Left ventricle myocardium superior (tissue), 1 donor: ENCODE results near the gene CELA3B. TPM values are rescaled to one million over a fixed set of nuclear protein-coding genes. Genes with fewer than 3 reads are reported as not detected.
A peak's percentile ranks its signal among the peaks of the same experiment; 100 is the strongest.
"Not testable (repeated sequence)": the region's sequence is repeated elsewhere in the genome, so short reads cannot be mapped to it uniquely, and the experiment has no call there.

Source experiments
- ATAC-seq: fragments of 200-7000 bp; cut with Tn5 transposase; one replicate; pipeline ENCODE4 v1.9.1; 2020; ENCODE audit warnings: mild to moderate bottlenecking, moderate library complexity
- DNase-seq: peaks from one replicate; pipeline ENCODE4 v3.0.0-alpha.2; 2020
- intact Hi-C: fragments of 100-400 bp; cut with micrococcal nuclease; formaldehyde crosslinking; loops from one replicate; pipeline ENCODE4 v1.11.0; 2022
- long read RNA-seq: library from polyadenylated mRNA; unstranded; transcript quantifications from one replicate; pipeline ENCODE4 v2.0.0, GENCODE V29; 2021
- total RNA-seq: library from RNA; stranded (reverse); fragmentation: NEBNext Ultra II Directional; extraction: Animal tissue kit (Norgen Biotek cat#: 25700); gene quantifications from one replicate; pipeline ENCODE4 v1.2.1, GENCODE V29; 2021
- donor health status: DM: no; HTN: yes; CAD: no; lungs with severe emphysema.

CELA3B gene, protein sequence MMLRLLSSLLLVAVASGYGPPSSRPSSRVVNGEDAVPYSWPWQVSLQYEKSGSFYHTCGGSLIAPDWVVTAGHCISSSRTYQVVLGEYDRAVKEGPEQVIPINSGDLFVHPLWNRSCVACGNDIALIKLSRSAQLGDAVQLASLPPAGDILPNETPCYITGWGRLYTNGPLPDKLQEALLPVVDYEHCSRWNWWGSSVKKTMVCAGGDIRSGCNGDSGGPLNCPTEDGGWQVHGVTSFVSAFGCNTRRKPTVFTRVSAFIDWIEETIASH
- total RNA-seq = not detected
- long read RNA-seq = 0 reads

DNA sequence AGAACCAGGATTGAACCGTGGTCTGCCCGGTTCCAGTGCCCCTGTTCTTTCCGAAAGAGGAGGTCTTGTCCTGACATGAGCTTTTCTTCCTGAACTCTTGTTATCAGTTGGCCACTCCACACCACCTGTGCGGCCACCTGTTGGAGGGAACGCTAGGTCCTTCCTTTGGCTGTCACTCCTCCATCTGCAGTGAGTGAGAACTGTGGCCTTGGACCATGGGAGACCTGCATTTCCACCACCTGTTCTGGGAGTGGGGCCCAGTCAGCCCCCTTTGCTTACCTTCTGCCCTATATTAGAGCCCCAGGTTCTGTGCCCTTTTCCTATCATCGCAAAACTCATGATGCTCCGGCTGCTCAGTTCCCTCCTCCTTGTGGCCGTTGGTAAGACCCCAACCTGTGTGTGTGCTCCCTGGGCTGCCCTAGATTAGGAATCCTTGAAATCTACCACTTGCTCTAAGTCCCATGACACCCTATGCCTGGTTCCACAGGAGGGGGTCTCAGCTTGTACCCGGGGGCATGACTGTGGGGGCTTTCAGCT, at the start of gene CELA3B:
TSS of gene CELA3B (plus strand) at position 320 of the 537 bp plus-strand sequence. CDS start at position 338, 18 bp downstream.
- DNase-seq, ATAC-seq: not testable (repeated sequence)

DNA sequence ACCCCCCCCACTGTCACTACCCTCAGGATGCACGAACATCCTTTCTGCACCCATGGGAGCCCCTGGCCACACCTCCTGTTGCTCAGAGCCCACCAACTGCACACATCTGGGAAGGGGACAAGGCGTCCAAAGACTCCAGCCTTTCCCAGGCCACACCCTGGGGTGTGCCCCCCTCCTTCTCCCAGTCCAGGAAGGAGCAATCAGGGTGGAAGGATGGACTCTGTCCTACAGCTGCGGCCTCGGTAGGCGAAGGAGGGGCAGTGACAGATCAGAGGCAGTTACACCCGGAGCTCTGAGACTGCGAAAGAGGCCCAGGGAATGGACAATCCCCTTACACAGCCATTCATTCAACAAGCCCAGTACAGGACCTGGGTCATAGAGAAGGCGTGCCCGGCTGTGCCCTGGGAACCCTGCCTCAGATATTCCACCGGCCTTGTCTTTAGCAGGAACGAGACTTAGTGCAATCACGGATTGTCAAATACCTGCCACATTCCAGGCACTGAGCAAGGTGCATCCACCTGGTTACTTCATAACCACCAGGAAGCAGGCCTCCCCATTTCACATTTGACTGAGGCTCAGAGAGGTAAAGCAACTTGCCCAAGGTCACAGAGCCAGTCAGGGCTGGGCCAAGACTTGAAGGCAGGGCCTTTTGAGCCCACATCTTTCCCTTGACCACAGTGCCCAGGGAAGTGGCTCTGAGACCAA, 49.1 kb upstream of the CELA3B start:
- intact Hi-C loops = no loop called here
- DNase-seq = peak; percentile 85

More for the DNA sequence above, at the start of gene CELA3B:
- intact Hi-C loops = not testable (repeated sequence)

DNA sequence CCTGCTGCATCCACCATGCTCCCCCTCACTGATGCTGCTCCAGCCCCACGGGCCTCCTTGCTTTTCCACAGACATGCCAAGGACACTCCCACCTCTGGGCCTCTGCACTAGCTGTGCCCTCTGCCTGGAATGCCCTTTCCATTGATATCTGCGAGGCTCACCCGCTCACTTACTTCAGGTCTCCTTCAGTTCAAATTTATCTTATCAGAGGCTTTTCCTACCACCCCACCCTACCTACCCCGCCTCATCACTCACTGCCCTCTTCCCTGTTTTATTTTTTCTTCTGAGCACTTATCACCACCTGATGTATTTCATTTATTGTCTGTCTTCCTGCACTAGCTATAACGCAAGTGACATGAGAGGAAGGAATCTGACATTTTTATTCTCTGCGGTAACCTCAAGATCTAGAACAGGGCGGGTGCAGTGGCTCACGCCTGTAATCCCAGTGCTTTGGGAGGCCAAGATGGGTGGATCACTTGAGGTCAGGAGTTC, 46.7 kb upstream of the CELA3B start:
- intact Hi-C loops = no loop called here
- ATAC-seq (no peak), DNase-seq (no peak)

More for the DNA sequence above, 49.1 kb upstream of the CELA3B start:
- ATAC-seq = peak; percentile 63

DNA sequence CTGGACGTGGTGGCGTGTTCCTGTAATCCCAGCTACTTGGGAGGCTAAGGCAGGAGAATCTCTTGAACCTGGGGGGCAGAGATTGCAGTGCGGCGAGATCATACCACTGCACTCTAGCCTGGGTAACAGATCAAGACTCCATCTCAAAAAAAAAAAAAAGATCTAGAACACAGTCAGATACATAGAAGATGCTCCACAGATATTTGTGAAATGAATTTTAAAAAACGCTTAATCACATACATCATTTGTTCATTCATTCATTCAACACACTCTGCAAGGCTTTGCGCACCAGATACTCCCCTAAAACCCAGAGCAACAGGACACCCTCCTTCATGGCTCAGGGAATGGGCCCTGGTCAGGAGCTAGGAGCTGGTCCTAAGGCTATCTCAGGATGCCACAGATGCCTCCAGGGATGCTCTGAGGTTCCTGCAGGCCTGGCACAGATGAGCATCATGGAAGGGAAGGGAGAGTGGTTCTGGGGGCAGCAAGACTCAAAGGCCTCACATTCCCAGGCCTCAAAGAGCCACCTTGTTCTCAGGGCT, 46.1 kb upstream of the CELA3B start:
- ATAC-seq (no peak), DNase-seq (no peak)
- intact Hi-C loops = no loop called here

DNA sequence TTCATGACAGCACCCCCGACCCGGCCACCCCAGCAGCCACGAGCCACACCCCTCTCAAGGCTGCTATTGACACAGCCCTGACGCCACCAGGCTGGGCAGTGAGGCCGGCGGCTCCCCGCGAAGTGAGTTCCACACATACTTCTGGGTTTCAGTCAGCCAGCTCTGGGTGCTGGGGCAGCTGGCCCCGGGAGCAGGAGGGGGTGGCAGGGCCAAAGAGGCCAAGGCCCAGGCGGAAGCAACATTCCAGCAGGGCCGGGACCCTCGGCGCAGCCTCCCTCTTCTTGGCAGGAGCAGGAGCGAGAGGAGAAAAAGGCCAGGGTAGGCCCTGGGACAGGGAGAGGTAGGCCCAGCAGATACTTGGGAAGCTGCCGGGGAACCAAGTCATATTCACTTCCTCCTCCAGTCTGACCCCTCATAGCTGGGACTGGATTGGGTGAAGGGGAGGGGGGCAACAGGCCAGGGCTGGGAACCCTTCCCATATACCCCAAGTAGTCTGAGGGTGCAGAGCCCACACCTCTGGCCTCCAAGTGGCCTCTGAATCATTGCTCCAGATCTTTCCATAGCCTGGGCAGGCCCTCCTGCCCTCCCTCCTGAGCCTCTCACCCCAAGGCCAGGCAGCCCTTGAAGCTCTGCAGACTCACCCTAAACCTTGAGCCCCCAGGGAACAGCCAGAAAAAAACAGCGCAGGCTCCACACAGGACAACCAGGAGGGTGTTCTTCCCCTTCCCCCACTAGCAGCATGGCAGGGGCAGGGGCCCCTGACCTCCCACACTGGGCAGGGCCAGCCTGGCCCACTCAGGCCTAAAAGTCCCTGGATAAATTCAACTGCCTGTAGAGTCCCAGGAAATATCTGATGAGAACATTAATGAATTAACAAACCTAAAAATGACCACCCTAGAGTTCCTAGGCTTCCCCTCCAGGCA, 45.4 kb upstream of the CELA3B start:
- ATAC-seq (peak; percentile 47), DNase-seq (peak; percentile 84)
- intact Hi-C loops = no loop called here

DNA sequence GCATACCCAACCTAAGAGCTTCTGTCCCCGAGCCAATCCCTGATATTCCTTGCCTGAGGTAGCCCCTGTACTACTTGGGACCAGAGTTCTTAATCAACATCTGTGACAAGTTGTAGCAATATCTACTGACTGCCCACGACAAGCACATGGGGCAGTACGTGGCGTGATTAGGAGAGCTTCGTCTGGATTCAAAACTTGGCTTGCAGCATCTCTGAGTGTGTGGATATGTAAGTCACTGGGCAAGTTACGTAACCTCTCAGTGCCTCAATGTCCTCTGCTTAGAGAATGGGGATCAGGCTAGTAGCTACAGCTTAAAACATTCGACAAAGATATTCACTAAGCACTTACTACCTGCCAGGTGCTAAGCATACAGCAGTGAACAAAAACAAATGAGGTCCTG, 44.7 kb upstream of the CELA3B start:
- DNase-seq (no peak), ATAC-seq (peak; percentile 48)
- intact Hi-C loops = no loop called here

DNA sequence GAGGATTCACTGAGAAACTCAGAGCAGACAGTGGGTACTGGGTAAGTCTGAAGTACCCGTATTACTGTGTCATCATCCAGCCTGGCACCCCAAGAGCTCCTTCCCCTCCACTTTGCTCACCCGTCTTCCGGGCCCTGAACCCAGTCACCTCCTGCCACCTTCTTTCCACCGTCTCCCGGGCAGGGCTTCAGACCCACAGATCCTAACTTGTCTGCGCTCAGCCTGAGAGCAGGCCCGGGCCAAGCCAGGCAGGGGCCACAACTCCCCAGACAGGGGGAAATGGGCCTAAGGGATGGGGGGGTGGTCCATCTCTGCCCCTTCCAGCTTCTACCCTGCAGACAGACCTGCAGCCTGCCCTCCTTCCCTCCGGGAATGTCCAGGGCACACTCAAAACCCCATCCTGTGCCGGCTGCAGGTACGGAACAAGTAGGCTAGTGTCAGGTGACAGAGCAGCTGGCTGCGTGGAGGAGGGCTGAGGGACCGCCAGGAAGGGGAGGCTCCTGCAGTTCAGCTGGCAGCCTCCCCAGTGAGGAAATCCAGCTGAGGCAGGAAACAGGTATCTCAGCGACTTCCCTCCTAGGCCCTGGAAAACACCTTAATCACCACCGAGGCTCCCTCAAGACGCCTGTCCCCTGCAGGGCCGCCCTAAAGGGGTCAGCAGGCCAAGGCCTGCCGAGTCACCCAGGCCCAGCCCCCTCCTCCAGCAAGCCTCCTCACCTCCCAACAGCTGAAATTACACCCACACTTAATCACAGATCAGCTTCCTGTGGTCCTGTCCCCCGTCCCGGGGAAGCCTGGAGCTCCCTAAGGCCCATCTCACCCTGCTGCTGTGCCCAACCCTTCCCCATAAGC, 43.2 kb upstream of the CELA3B start:
- intact Hi-C loops = no loop called here
- DNase-seq (peak; percentile 80), ATAC-seq (peak; percentile 16)

DNA sequence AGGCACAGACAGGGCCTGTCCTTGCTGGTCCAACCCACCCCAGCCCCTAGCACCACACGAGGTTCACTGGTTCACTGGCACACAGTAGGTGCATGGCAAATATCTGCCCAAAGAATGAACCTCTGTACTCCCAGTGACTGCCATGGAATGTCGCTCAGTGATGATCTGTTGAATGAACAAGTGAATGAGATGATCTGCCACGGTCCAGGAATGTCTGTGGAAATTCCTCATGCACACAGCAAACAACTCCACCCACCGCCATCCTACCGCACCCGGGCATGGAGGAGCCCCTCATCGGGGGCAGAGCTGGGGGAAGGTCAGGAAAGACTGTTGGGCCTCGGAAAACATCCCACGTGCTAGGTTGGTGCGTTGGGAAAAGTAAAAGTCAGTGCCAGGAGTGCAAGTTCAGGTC, 41.4 kb upstream of the CELA3B start:
- intact Hi-C loops = no loop called here
- ATAC-seq = no peak
- no peak for DNase-seq

DNA sequence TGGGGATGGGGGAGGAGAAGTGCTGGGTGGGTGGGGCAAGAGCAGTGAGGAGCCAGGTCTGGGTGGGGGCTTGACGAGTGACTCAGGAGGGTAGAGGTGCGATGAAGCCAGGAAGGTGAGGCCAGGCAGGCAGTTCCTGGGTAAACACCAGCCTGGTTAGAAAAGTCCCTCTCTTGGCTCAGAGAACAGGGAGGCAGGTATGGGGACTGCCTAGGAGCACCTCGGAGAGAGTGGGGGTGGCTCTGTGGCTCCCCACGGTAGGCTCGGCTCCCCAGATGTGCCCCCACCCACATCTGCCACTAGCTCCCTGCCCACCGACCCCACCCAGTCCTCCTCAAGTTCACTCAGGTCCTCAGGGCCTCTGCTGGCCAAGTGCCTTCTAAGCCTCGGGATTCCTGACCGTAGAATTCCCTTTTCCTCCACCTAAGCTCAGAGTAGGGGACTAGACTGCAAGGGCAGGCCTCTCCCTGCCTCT, 40.9 kb upstream of the CELA3B start:
- DNase-seq (peak; percentile 49), ATAC-seq (no peak)
- intact Hi-C loops = no loop called here

DNA sequence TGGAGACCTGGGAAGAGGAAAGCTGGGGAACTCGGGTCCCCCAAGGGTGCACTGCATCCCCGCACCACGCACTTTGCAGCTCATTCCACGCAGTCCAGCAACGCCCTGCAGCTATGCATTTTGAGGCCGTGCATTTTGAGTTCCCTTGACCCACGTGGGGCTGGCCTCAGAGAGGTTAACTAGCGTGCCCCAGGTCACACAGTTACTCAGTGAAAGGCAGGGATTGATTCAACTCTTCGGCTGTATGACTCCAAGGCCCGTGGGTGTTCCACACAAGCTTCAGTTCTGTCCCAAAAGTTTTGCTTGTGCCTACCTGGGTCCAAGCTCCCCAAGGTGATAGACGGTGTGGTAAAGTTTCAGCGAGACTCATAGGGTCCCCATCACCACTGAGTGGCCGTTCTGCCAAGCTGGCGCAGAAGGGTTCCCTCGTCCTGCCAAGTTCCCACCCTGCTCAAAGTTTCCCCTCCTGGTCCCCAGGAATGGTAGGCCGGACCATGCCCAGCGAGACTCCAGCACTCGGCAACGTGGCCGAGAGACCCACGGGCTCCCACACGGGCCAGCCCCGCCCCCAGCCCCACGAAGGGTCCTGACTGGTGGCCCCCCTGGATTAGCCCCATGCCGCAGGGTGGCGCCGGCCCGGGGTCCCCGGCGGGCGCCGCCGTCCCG, 40.3 kb upstream of the CELA3B start:
- intact Hi-C loops = no loop called here
- DNase-seq (peak; percentile 63), ATAC-seq (no peak)

DNA sequence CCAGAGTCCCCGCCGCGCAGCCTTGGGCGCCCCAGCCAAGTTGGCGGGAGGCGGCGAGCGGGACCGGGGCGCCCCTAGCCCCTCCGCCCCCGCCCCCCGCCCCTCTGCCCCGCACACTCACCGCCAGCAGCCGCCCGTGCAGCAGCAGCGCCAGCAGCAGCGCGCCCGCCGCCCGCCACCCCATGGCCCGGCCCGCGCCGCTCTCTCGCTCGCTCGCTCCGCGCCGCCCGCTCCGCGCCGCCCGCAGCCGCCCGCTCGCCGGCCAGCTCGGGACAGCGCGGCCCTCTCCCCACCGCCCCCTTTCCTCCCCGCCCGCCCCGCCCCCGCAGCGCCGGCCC, 39.8 kb upstream of the CELA3B start, which contains the start of gene HSPG2:
TSS of gene HSPG2 (minus strand) at position 277 of the 338 bp plus-strand sequence. CDS start at position 184, 93 bp downstream.
- ATAC-seq (no peak), DNase-seq (no peak)

DNA sequence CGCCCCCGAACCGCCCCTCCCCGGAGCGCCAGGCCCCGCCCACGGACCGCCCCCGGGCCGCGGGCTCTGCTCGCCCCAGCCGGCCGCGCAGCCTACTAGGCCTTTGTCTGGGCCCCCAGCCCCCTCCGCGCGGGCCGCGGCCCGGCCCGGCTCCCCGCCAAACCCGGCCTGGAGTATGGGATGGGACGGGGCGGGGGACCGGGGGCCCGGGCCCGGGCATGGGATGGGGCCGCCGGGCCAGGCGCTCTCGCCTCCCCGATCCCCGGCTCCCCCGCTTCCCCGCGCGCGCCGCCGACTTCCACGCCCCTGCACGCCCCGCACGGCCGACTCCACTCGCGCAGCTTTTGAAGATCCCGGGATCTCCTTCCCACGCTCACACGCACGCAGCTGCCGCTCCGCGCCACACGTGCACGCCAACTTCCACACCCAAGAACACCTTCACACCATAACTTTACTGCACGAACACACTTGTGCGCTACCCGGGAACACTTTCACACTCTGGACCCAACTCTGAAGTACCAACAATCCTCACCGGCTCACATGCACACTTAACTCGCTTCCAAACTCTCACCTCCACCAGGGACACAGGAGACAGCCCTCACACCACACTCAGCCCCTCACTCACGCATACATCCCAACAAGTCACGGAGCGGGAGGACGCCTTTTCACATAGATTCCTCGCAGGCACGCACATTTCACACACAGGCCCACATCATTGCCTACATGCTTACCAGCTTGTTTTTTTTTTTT, 39.3 kb upstream of the CELA3B start:
- intact Hi-C loops = no loop called here
- ATAC-seq (peak; percentile 72), DNase-seq (peak; percentile 92)

More for the DNA sequence above, 39.8 kb upstream of the CELA3B start, which contains the start of gene HSPG2:
- intact Hi-C loops = no loop called here

DNA sequence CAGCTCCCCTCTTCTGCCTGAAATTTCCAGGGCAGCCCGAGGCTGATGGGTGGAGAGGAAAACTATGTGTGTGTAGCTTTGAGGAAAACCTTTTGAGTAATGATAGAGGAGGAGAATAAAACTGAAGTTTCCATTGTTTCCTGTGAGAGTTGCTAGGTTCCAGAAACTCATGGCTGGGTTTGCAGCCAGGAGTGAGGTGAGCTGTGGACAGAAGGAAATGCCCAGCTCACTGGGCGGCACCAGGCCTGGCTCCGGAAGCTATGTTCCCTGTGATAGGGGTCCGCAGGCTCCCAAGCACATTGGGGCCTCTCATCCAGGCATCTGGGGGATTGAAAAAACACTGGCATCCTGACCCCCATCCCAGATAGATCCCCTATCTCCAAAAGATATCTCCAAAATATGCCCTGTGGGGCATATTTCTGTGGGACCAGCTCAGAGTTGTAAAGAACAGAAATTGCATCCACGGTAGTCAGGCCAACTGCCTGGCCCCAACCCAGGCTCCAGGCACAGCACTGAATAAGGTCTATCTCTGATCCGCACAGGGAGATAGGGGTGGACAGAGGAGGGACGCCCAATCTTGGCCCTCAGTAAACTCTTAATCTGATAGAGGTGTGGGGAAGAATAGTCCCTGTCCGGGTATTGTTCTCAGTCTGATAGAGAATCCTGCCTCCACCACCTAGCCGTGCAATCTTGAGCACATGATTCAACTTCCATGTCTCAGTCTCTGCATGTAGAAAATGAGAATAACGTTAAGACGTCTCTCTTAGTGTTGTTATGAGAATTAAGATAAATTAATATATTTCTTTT, 37.9 kb upstream of the CELA3B start:
- ATAC-seq (no peak), DNase-seq (peak; percentile 42)

DNA sequence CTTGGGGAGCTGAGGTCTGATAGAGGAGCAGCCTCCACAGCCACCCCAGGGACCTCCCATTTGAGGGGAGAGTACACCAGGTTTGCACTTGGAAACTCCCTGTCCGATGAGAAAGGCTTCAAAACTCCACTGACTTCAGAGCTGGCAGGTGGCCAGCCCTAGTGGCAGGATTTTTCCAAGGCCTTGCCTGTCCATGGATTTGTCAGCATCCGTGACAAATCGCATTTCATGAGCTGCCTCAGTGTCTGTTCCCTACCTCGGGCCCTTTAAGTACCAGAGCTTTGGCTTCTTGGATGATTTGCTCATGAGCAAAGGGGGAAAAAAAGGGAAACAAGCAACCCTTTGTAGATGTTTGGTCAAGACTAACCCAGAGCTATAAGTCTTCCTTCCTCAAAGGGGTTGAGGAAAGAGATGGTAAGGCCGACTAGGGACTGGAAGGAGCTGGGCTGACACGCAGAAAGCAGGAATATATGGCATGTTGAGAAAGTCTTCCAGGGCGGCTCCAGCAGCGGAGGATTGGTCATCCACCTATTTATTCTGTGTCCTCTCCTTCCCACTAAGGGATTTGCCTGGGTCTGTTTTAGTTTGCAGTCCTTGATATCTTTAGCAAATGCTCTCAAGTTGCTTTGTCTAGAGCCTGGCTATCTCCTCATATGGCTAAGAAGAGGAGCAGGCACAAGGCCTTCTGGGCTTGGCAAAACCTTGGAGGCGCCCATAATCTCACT, 37.0 kb upstream of the CELA3B start:
- intact Hi-C loops = no loop called here
- peak; percentile 30 for ATAC-seq
- peak; percentile 93 for DNase-seq

More for the DNA sequence above, 37.9 kb upstream of the CELA3B start:
- intact Hi-C loops = no loop called here

DNA sequence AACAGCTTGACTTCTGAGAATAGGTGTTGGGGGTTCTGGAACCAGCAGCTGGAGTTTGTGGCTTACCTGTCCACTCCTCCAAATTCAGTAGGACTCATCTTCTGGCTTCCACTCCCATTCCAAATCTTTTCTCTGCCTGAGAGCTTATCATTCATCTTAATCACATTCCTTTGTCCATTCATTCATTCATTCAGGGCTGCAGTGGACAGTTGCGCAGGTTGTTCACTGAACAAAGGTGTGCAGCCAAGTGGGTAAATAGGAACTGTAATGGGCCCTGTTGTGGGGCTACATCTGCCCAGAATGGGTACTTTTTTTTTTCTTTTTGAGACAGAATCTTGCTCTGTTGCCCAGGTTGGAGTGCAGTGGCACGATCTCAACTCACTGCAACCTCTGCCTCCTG, 36.3 kb upstream of the CELA3B start:
- ATAC-seq = no peak
- intact Hi-C loops = no loop called here
- DNase-seq = peak; percentile 3
